Measurements from ENCODE around the gene TMEM9.
"Not testable (repeated sequence)": the region's sequence is repeated elsewhere in the genome, so short reads cannot be mapped to it uniquely, and the experiment has no call there.

Gene TMEM9

GRCh38 chr1:201173736-201174135 lies 19.5 kb upstream of the TMEM9 start:
- DNase-seq (ENCODE audit: low read depth in 1 of 2, low spot score in 1 of 2) = no peak

GRCh38 chr1:201172999-201173610 lies 18.8 kb upstream of the TMEM9 start:
- no peak for DNase-seq (ENCODE audit: low read depth in 1 of 2, low spot score in 1 of 2)

GRCh38 chr1:201172326-201172725 lies 18.1 kb upstream of the TMEM9 start:
- DNase-seq (ENCODE audit: low read depth in 1 of 2, low spot score in 1 of 2) = no peak

GRCh38 chr1:201171063-201172036 lies 17.1 kb upstream of the TMEM9 start:
- DNase-seq (ENCODE audit: low read depth in 1 of 2, low spot score in 1 of 2) = peak in 1 of 2 donors; percentile 34

- peak; percentile 27 to 54 for DNase-seq (ENCODE audit: low read depth in 1 of 2, low spot score in 1 of 2)
Observed at GRCh38 chr1:201170533-201171062, 16.3 kb upstream of the TMEM9 start.

GRCh38 chr1:201169971-201170532 lies 15.8 kb upstream of the TMEM9 start:
- DNase-seq (ENCODE audit: low read depth in 1 of 2, low spot score in 1 of 2) = no peak

- DNase-seq (ENCODE audit: low read depth in 1 of 2, low spot score in 1 of 2) = no peak
Observed at GRCh38 chr1:201169203-201169602, 14.9 kb upstream of the TMEM9 start.

- no peak for DNase-seq (ENCODE audit: low read depth in 1 of 2, low spot score in 1 of 2)
Observed at GRCh38 chr1:201167041-201167991, 13.0 kb upstream of the TMEM9 start.

GRCh38 chr1:201164645-201165044 lies 10.4 kb upstream of the TMEM9 start:
- DNase-seq (ENCODE audit: low read depth in 1 of 2, low spot score in 1 of 2) = no peak

GRCh38 chr1:201163707-201164106 lies 9.4 kb upstream of the TMEM9 start:
- DNase-seq (ENCODE audit: low read depth in 1 of 2, low spot score in 1 of 2) = no peak

GRCh38 chr1:201163036-201163435 lies 8.8 kb upstream of the TMEM9 start:
- not testable (repeated sequence) for DNase-seq (ENCODE audit: low read depth in 1 of 2, low spot score in 1 of 2)

GRCh38 chr1:201157949-201158348 lies 3.7 kb upstream of the TMEM9 start:
- no peak for DNase-seq (ENCODE audit: low read depth in 1 of 2, low spot score in 1 of 2)

GRCh38 chr1:201156819-201157218 lies 2.5 kb upstream of the TMEM9 start:
- no peak for DNase-seq (ENCODE audit: low read depth in 1 of 2, low spot score in 1 of 2)

- DNase-seq (ENCODE audit: low read depth in 1 of 2, low spot score in 1 of 2) = no peak
Observed at GRCh38 chr1:201156346-201156745, 2.1 kb upstream of the TMEM9 start.

- DNase-seq (ENCODE audit: low read depth in 1 of 2, low spot score in 1 of 2) = no peak
Observed at GRCh38 chr1:201155354-201155753, 1.1 kb upstream of the TMEM9 start.

- no peak for DNase-seq (ENCODE audit: low read depth in 1 of 2, low spot score in 1 of 2)
Observed at GRCh38 chr1:201153474-201154388, 543 bp downstream of the TMEM9 start.

GRCh38 chr1:201149400-201149799 lies 4.9 kb downstream of the TMEM9 start:
- no peak for DNase-seq (ENCODE audit: low read depth in 1 of 2, low spot score in 1 of 2)

- no peak for DNase-seq (ENCODE audit: low read depth in 1 of 2, low spot score in 1 of 2)
Observed at GRCh38 chr1:201147396-201148015, 6.8 kb downstream of the TMEM9 start.
